Measurements from ENCODE around the gene INTS13. TPM values are rescaled to one million over a fixed set of nuclear protein-coding genes. Genes with fewer than 3 reads are reported as not detected.

Gene INTS13
- total RNA-seq, 4 donors from 2014 or later = 6.4 to 120 (median 15.7) TPM

- intact Hi-C loops (cut with DNase I; ENCODE audit: low total_unique reads) = loop anchor here (5.0 kb wide), 1 partner anchor 72 kb away; the partner anchor contains the start of gene TM7SF3
- no peak for DNase-seq
- peak overlapping the region; percentile 93 to 97 (median 94) for H3K27ac ChIP-seq
- no peaks in the 10 kb centered on the region for H3K36me3 ChIP-seq
- peaks cover 6 to 56% (median 40%) of the 10 kb centered on the region in 4 donors for H3K4me1 ChIP-seq
- no peaks in the 10 kb centered on the region for H3K9me3 ChIP-seq
- in situ Hi-C loops (cut with MboI; ENCODE audit: low pct_ligation_motif_present in 1 of 4, low pct_unique_long_range_greater_than_20kb in 1 of 4, low sequenced_read_pairs in 3 of 4) = no loop called here
- 29 to 47% methylated on average over 1 of the region's 1 CpG for WGBS, 2 donors (ENCODE audit: low coverage in 1 of 2)
- H3K4me3 ChIP-seq = peak overlapping the region in 3 of 4 donors; percentile 75 to 88 (median 76)
- no peaks in the 10 kb centered on the region for H3K27me3 ChIP-seq
- no peak for TF ChIP-seq CTCF (IDR thresholded peaks at IDR 0.05)
- TF ChIP-seq POLR2A (IDR thresholded peaks at IDR 0.05) = no peak
- TF ChIP-seq POLR2AphosphoS5 (IDR thresholded peaks at IDR 0.05) = no peak
- no peak for TF ChIP-seq EP300 (IDR thresholded peaks at IDR 0.05; ENCODE audit: low read depth)
These were observed 2.2 kb upstream of the INTS13 start for GRCh38 chr12:26939953-26940352.

- no peak for DNase-seq
- Histone ChIP-seq H3K36me3 (no peaks in the 10 kb centered on the region), H3K4me1 (peaks cover 6 to 54% (median 40%) of the 10 kb centered on the region in 4 donors), H3K27me3 (no peaks in the 10 kb centered on the region), H3K4me3 (peak overlapping the region; percentile 65 to 88 (median 76)), H3K9me3 (no peaks in the 10 kb centered on the region), H3K27ac (peak overlapping the region; percentile 93 to 97 (median 94))
- WGBS, 2 donors (ENCODE audit: low coverage in 1 of 2) = 2 to 4% methylated on average over 6 to 9 of the region's 9 CpGs
- TF ChIP-seq POLR2A (IDR thresholded peaks at IDR 0.05) (no peak), CTCF (IDR thresholded peaks at IDR 0.05) (no peak), POLR2AphosphoS5 (IDR thresholded peaks at IDR 0.05) (no peak), EP300 (IDR thresholded peaks at IDR 0.05; ENCODE audit: low read depth) (no peak)
- in situ Hi-C loops (cut with MboI; ENCODE audit: low pct_ligation_motif_present in 1 of 4, low pct_unique_long_range_greater_than_20kb in 1 of 4, low sequenced_read_pairs in 3 of 4) (no loop called here), intact Hi-C loops (cut with DNase I; ENCODE audit: low total_unique reads) (loop anchor here (5.0 kb wide), 1 partner anchor 73 kb away; the partner anchor contains the start of gene TM7SF3)
These were observed 1.5 kb upstream of the INTS13 start for GRCh38 chr12:26939192-26939832.

- Histone ChIP-seq H3K36me3 (peaks cover 0 to 6% (median 0%) of the 10 kb centered on the region in 4 donors), H3K27me3 (no peaks in the 10 kb centered on the region), H3K4me1 (peaks cover 6 to 54% (median 40%) of the 10 kb centered on the region in 4 donors), H3K27ac (peak overlapping the region; percentile 93 to 97 (median 94)), H3K9me3 (no peaks in the 10 kb centered on the region), H3K4me3 (peak overlapping the region; percentile 65 to 88 (median 76))
- DNase-seq = no peak
- 0% methylated on average over 1 to 15 of the region's 28 CpGs for WGBS, 2 donors (ENCODE audit: low coverage in 1 of 2)
- in situ Hi-C loops (cut with MboI; ENCODE audit: low pct_ligation_motif_present in 1 of 4, low pct_unique_long_range_greater_than_20kb in 1 of 4, low sequenced_read_pairs in 3 of 4) = no loop called here
- intact Hi-C loops (cut with DNase I; ENCODE audit: low total_unique reads) = loop anchor here (5.0 kb wide), 1 partner anchor 74 kb away; the partner anchor contains the start of gene TM7SF3
- no peak for TF ChIP-seq EP300 (IDR thresholded peaks at IDR 0.05; ENCODE audit: low read depth)
These were observed 901 bp upstream of the INTS13 start for GRCh38 chr12:26938701-26939062.

- TF ChIP-seq POLR2AphosphoS5 (IDR thresholded peaks at IDR 0.05) (no peak), CTCF (IDR thresholded peaks at IDR 0.05) (no peak), POLR2A (IDR thresholded peaks at IDR 0.05) (no peak), EP300 (IDR thresholded peaks at IDR 0.05; ENCODE audit: low read depth) (no peak)
- peaks cover 0 to 7% (median 0%) of the 10 kb centered on the region in 4 donors for H3K36me3 ChIP-seq
- intact Hi-C loops (cut with DNase I; ENCODE audit: low total_unique reads) = loop anchor here (5.0 kb wide), 1 partner anchor 75 kb away; the partner anchor contains the start of gene TM7SF3
- H3K27me3 ChIP-seq = no peaks in the 10 kb centered on the region
- peak overlapping the region; percentile 93 to 97 (median 94) for H3K27ac ChIP-seq
- in situ Hi-C loops (cut with MboI; ENCODE audit: low pct_ligation_motif_present in 1 of 4, low pct_unique_long_range_greater_than_20kb in 1 of 4, low sequenced_read_pairs in 3 of 4) = no loop called here
- peak overlapping the region; percentile 40 to 88 (median 76) for H3K4me3 ChIP-seq
- H3K4me1 ChIP-seq = peaks cover 6 to 47% (median 38%) of the 10 kb centered on the region in 4 donors
- 0 to 1% methylated on average over 4 to 10 of the region's 10 CpGs for WGBS, 2 donors (ENCODE audit: low coverage in 1 of 2)
- no peak for DNase-seq
- no peaks in the 10 kb centered on the region for H3K9me3 ChIP-seq
These were observed 328 bp downstream of the INTS13 start for GRCh38 chr12:26937443-26937862.
